Activated naive CD4-positive, alpha-beta T cell treated with Interleukin-2 at 50 U/mL for 16 hours (primary cell): ENCODE results near the gene NME9.
"Not testable (repeated sequence)": the region's sequence is repeated elsewhere in the genome, so short reads cannot be mapped to it uniquely, and the experiment has no call there.

Experiments used
- DNase-seq: peaks from one replicate; pipeline ENCODE4 v3.0.0-alpha.2; 2020

Gene NME9, protein sequence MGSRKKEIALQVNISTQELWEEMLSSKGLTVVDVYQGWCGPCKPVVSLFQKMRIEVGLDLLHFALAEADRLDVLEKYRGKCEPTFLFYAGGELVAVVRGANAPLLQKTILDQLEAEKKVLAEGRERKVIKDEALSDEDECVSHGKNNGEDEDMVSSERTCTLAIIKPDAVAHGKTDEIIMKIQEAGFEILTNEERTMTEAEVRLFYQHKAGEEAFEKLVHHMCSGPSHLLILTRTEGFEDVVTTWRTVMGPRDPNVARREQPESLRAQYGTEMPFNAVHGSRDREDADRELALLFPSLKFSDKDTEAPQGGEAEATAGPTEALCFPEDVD

DNA sequence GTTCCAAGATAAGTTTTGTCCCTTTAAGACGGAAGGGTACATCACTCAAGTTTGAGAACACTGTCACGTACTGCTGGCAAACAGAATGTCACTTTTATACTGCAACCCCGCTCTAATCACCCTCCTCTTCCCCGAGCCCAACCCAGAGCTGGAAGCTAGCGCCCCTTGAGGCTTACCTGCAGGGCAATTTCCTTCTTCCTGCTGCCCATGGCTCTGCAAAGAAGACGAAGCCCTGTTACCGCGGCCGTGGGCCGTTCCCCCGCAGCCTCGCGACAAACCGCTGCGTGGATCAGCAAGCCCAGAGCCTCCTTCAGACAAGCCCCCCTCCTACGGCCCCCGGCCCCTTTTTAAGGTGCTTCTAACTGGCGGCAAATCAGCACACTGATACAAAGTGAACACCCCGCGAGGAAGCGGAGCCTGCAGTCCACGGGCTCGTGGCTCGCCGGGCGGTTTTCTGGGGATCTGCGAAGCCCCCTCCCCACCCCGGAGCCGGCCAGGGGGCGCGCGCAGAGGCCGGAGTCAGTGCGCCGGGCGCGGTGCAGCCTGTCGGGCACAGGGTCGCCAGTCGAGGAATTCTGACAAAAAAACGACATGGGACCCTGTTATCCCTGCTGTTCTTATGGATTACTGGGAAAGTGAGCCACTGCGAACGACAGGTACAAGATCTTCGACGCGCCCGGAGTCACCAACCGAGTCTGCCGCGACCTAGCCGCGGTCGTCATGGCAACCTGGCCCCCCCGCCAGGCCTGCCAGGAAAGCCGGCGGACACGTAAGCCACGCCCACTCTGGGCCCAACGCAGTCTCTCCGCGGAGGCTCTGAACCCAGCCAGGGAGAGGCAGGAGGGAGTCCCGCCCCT is at the start of gene NME9:
TSS of gene NME9 (minus strand) at position 725 of the 857 bp plus-strand sequence. CDS start at position 209, 516 bp downstream.
- peak; percentile 88 for DNase-seq

DNA sequence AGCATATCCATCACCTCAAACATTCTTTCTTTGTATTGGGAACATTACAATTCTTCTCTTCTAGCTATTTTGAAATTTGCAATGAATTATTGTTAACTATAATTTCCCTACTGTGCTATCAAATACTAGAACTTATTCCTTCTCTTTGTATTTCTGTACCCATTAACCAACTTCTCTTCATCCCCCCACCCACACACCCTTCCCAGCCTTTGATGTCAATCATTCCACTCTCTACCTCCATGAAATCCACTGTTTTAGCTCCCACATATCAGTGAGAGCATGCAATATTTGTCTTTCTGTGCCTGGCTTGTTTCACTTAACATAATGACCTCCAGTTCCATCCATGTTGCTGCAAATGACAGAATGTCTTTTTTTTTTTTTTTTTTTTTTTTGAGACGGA is 49.3 kb upstream of the NME9 start:
- DNase-seq: no peak

DNA sequence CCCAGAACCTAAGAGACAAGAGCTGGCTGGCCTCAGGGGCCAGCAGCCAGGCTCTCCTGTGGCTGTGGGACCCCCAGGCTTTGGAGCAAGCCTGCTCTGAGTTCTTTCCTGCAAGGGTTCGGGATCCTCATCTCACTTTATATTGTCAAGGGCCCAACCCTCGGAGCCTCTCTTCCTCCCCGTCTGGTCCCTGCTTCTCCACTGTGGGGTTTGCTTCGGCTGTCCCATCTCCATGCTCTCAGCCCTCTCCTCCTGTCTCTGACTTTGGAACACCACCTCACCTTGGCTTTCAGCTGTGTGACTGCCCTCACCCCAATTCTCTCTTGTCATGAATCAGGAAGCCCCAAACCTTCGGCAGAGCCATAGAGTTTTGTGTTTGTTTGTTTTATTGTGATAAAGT is 48.7 kb upstream of the NME9 start:
- DNase-seq: no peak

DNA sequence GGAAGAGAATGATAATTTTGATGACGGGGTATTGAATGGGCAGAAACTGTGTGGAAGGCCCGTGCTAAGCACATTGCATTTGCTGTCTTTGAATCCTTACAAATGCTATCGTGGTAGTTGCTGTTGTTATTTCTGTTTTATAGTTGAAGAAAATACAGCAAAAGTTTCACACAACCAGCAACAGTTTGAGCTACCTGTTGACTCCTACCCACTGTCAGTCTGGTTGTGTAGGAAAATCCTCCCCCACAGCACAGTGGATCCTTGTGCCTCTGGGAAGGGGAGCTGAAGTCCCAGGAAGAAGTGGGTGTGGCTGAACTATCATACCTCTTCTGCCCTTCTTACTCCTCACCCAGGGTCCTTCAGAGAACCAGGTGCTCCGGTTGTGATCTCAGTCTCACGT is 48.2 kb upstream of the NME9 start:
- no peak for DNase-seq

DNA sequence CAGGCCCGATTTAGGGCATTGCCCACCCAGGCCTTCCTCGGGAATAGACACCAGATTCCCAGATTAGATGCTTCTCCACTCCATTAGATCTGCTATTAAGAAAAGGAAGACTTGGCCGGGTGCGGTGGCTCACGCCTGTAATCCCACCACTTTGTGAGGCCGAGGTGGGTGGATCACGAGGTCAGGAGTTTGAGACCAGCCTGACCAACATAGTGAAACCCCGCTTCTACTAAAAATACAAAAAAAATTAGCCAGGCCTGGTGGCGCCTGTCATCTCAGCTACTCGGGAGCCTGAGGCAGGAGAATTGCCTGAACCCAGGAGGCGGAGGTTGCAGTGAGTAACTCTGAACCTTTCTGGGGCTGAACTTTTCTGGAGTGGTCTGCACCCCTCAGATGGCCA is 47.6 kb upstream of the NME9 start:
- DNase-seq: not testable (repeated sequence)

DNA sequence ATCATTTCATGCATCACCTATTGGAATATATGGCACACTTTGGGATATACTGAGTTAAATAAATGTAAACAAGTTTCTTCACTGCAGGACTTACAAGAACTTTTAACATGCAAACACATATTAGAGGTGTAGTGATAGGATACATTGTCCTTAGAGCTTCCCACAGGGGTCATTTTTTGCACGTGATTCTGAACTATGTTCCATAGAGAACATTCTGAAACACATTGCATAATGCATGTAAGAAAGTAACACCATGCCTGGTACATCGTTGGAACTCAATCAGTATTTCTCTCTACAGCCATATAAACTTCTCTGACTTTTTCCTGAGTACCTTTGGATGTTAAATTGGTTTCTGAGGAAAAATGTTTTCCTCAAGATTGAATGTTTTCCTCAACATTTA is 47.0 kb upstream of the NME9 start:
- DNase-seq: no peak

DNA sequence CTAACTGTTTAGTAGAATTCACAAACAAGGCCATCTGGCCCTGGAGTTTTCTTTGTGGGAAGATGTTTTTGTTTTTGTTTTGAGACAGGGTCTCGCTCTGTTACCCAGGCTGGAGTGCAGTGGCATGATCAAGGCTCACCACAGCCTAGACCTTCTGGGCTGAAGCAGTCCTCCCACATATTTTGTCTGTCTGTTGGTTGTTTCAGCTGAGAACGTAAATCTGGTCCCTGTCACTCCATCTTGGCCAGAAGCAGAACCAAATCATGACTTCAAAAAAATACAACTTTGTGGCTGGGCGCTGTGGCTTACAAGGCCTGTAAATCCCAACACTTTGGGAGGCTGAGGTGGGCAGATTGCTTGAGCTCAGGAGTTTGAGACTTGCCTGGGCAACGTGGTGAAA is 45.8 kb upstream of the NME9 start:
- DNase-seq: no peak

DNA sequence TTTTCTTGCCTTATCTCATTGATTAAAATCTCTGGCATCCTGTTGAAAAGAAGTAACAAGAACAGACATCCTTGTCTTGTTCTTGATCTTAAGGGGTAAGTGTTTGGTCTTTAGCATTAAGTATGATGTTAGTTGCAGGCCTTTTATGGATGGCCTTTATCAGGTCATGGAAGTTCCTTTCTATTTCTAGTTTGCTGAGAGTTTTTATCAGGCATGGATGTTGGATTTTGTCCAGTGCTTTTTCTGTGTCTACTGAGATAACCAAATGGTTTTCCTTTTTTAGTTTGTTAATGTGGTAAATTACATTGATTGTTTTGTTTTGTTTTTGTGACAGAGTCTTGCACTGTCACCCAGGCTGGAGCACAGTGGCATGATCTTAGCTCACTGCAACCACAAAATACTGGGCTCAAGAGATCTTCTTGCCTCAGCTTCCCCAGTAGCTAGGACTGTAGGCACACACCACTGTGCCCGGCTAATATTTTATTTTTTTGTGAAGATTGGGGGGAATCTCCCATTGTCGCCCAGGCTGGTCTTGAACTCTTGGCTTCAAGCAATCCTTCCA is 45.0 kb upstream of the NME9 start:
- DNase-seq: no peak

DNA sequence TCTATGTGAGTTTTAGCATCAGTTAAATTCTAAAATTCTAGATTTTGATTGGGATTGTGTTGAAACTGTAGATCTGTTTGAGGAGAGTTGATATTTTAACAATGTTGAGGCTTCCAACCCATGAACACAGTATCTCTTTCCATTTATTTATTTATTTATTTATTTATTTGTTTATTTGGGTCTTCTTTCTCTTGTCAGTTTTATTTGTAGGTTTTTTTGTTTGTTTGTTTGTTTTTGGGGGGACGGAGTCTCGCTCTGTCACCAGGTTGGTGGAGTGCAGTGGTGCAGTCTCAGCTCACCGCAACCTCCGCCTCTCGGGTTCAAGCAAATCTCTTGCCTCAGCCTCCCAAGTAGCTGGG is 44.1 kb upstream of the NME9 start:
- no peak for DNase-seq

DNA sequence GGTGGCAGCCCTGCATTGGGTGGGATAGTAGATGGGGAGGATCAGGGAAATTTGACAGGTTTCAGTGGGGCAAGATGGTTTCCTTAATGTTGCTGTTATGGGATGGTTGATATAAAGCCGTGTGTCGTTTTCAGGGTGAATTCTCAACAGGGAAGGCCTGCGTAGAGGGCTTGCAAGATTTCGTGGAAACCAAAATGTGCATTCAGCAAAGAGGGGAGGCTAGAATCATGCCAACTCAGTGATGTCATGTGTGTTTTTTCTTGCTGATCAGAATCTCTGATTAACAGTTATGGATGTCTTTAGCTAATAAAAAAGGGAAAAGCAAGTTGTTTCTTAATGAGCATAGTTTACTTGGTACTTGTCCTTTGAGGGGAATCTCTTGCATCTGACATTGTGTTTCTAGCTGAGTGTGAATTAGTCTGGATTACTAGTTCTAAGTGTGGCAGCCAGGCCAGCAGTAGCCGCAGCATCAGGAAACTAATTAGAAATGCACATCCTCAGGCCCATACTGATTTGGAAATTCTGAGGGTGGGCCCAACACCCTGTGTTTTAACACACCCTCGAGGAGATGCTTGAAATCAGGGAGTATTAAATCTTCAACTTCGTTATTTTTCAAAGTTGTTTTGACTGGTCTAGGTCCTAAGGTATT is 43.6 kb upstream of the NME9 start:
- DNase-seq: no peak

DNA sequence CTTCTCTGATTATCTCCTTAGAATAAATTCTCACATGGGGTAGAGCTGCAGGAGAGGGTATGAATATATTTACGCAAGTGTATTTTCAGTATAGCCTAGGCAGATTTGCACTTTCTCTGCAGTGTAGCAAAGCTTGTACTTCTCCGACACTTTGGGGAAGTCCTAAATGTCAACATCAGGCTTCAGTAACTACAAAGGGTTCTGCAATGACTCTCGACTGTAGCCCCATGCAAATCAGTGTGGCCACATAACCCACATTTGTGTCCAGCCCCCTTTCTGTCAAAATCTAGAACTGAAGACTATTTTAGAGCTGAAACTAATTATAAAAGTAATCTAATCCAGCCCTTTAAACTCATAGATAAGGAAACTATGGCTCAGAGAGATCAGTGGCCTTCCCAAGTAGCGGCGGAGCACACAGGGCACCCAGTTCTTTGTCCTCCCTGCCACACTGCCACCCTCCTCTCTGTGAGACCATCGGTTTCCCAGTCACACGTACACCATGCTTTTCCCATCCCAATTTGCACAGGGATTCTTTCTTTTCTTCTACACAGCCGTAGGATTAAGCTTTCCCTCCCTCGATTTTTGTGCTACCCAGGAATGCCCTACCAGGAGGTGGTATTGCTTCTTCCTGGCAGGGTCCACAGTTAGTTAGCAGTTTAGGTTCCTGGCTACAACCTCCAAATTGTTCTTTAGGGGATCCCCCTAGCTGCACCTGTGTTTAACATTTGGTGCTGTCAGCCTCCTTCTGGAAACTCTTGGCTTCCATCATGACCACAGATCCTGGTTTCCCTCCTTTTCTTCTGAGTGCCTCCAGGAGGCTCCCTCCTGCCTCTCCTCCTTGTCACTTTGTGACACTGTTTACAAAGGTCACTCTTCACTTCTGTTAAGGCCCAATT is 41.7 kb upstream of the NME9 start:
- DNase-seq: no peak

DNA sequence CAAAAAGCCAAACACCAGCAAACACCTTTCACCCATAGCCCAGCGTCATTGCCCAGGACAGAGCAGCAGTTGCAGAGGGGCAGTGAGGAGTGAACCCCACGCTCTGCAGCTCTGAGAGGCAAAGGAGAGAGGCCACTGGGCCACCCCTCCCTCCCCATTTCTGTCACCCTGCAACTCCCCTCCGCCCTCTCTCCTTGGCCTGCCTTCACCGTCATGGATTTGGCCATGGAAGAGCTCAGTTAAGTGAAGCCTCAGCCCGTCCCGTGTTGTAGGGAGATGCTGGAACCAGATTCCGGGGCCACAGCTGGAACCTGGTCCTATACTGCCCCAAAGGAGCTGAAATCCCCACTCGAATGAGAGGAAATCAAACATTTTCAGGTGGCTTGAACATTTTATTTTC is 40.7 kb upstream of the NME9 start:
- DNase-seq: no peak

DNA sequence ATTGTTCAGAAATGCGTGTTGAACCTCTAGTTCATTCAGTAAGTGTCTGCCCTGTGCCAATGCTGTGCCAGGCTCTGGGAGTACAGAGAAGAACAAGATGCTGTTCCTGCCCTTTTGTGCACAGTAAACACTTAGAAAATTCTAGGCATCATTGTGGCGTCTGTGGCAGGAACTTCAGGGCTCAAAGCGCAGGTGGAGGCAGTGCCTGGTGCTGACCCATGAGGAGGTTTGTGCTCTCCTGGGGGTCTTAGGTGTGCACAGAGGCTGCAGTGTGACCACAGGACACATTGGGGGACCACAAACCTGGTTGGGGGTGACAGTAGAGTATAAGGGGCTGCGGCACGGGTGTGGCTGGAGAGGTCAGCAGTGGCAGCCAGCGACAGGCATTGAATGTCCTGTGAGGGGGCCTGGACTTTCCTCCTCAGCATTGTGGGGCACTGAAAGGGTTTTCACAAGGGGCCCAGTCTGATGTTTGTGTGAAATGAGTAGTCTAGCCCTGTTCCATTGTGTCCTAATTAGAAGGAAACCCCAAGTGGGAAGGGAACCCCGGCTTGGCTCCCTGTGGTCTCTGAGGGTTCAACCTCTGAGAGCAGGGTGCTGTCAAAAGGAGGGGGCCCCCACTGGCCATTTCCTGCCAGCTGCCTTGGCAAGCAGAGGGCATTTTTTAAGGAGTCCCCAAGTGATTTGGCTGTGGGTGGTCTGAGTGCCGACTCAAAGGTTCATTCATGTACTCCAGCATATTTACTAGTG is 39.7 kb upstream of the NME9 start:
- no peak for DNase-seq

DNA sequence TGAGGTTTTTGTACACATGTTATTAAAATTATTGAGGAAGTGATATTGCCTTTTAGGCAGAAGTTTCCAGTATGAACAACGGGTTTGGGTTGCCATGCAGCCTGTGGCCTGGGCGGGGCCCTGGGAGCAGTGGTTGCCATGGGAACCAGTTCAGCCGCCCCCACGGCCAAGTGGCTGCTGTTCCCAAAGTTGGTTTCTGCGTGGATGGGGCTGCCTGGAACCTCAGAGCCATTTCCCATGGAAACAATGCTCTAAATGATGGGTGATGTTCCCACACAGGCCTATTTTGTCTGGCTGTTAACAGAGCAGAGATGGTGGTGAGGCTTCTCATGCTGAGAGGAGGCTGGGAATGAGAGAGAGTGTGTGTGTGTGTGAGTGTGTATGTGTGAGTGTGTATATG is 38.3 kb upstream of the NME9 start:
- no peak for DNase-seq

DNA sequence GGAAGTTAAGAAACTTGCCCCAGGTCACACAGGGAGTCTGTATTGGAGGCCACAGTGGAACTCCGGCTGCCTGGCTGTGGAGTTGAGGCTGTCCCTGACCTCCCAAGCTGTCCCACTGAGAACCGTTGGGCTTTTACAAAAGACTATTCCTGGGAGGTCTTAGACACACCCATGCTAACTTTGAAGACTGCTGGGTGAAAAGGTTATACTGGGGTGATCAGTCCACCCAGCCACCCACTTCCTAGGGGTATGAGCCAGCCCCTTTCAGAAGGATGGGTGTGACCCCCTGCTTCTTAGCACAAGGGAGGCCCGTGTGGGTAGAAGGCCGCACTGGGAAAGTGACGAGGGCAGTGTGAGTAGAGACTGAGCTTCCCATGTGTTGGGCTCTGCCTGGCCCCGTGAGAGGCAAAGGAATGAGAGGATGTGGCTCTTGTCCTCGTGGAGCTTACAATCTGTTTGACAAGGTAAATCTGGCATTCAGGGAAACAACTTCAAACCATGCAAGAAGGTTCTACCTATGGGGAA is 37.7 kb upstream of the NME9 start:
- DNase-seq: no peak

DNA sequence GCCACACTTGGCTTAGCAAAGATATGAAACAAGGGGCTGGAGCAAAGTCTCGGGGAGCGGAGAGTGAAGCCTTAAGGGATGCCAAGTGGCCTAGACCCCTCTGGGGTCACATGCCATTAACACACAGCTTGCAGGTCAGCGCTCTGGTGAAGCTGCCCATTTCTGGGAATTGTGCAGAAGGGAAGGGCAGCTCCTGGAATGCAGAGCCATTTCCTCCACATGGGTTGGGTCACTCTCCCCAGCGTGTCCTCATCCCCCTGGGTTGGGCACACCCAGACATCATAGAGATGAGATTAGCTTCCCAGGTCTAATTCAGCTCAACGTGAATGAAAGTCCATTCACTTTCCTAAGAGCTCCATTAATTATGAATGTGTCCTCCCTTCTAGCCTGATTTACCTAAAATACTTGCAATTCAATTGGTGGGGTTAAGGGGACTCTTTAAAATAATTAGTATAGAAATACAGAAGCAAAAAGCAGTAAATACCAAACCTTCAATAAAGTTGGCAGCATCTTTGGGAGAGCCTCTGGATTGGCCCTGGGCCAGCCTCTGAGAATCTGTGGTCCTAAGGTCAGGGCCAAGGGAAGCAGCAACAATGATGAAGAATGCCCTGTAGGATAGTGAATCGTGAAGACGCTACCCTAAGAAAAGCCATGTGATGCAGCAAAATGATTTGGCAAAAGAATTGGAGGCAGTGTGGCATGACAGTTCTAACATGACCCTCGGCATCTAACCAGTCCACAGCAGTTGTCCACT is 36.5 kb upstream of the NME9 start:
- no peak for DNase-seq

DNA sequence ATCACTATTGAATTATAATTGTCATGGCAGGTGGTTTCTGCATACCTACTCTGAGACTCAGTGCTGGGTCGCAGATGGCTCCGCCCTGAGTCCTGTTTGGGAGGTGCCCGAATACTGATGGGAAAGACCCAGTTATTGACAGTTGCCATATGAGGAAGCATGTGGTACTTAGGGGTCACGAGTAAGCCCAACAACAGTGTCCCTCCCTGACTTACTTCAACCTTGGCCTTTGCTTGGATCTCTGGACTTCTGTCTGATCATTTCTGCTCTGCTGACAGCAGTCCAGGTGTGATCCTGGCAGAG is 35.6 kb upstream of the NME9 start:
- no peak for DNase-seq

DNA sequence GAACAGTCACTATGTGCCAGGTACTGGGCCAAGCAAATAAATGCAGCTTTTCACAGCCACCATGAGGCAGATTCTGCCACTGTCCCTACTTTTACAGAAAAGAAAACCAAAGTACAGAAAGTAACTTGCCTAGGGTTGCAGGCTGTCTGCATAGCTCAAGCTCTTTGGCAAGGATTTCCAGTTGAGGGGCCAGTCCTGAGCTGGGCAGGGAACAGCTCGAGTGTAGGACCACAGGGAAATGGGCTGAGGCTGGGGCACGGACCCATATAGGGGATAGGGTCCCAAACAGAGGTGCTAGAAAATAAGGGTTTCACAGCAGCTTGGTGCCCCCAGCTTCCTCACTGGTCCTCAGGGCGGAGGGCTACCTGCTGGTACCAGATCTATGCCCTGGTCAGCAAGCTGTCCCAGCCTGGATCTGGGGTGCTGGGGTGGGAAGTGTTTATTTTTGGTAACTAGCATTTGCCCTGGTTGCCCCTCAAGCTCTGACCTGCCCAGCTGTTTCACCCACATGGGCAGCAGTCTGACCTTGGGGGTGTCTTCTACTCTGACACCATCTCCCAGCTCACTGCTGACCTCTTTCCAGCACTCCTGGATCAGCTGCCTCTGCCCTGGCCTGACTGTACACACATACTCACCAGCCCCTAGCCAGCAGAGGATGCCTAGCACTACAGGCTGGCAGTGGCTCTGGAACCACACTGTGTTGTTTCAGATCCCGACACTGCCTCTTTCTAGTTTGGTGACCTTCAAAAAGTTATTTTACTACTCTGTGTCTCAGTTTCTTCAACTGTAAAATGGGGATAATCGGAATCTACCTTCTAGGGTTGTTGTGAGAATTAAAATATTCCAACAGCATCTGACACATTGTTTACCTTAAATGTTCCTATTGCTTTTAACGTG is 35.0 kb upstream of the NME9 start:
- no peak for DNase-seq

DNA sequence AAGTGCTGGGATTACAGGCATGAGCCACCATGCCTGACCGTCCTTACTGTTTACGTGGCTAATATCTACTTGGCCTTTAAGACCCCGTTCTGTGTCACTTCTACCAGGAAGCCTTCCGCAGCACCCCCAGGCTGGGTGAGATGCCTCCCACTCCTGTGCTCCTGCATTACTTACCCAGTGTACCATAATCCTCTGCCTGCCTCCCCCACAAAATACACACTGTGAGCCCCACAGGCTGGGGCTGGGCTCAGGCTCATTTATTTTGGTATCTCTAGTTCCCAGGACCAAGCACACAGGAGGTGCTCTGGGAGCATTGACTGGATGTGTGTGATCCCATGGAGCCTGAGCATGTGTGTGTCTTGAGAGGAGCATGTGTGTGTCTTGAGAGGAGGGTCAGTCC is 33.7 kb upstream of the NME9 start:
- DNase-seq: no peak

DNA sequence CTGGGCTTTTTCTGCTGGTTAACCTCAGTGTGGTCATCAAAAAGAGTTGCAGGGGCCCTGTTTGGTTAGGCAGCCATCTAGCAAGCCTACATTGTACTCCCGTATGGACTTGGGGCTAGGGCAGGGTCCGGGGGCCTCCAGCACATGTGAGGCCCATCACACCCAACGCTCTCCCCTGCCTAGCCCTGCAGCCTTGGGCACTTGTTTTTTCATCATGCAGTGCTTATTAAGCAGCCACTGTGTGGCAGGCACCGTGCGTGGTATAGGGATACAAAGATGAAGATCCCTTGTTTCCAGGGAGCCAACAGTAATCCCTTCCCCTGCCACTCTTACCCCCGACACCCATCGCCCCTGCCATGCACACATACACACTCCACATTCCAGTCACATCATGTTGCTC is 32.9 kb upstream of the NME9 start:
- DNase-seq: no peak
